Vagina (tissue), 2 donors: ENCODE data around the gene CCDC7. TPM values are rescaled to one million over a fixed set of nuclear protein-coding genes. Genes with fewer than 3 reads are reported as not detected.

Experiments
- DNase-seq, 2 donors: peaks; one replicate each; pipeline ENCODE4 v3.0.0-alpha.2; 2017; ENCODE audit errors: extremely low spot score in 2 of 2
- H3K27ac ChIP-seq: fragments of 200-600 bp; sonication (generic); one replicate; pipeline ENCODE4 v1.5.1; 2019
- H3K27me3 ChIP-seq: fragments of 200-600 bp; sonication (generic); one replicate; pipeline ENCODE4 v1.5.1; 2019
- H3K36me3 ChIP-seq, 2 donors: fragments of 200-600 bp; sonication (generic); one replicate each; pipeline ENCODE4 v1.5.1; 2017 to 2019
- H3K4me1 ChIP-seq: fragments of 200-600 bp; sonication (generic); one replicate; pipeline ENCODE4 v1.5.1; 2019
- H3K4me3 ChIP-seq, 2 donors: fragments of 200-600 bp; sonication (generic); 1 replicate in 1 of 2; 2 replicates in 1 of 2; pipeline ENCODE4 v1.5.1; 2016 to 2019
- H3K9me3 ChIP-seq: fragments of 200-600 bp; sonication (generic); one replicate; pipeline ENCODE4 v1.5.1; 2019
- POLR2A ChIP-seq, 2 donors: fragments of 450-650 bp; IDR thresholded peaks; one replicate each; pipeline ENCODE4 v1.6.1; 2017; ENCODE audit warnings: antibody characterized with exemption in 2 of 2, mild to moderate bottlenecking in 2 of 2, moderate library complexity in 2 of 2
- POLR2AphosphoS5 ChIP-seq, 2 donors: sonication (generic); formaldehyde crosslinking; IDR thresholded peaks; one replicate each; pipeline ENCODE4 v1.9.0; 2017; ENCODE audit warnings: antibody characterized with exemption in 2 of 2, mild to moderate bottlenecking in 2 of 2, low read depth in 1 of 2; ENCODE audit not compliant: insufficient read depth in 1 of 2
- intact Hi-C: fragments of 100-400 bp; cut with DNase I; formaldehyde crosslinking; loops from one replicate; pipeline ENCODE4 v1.15.1; 2023
- total RNA-seq: library from RNA; depleted of rRNA; stranded (reverse); fragments of >200 nt; gene quantifications from one replicate; pipeline ENCODE4 v1.2.3, GENCODE V29; 2016
- TF ChIP-seq, protein P1 (sequence below), 3 experiments: fragments of 450-650 bp in 2 of 3; fragments of 200-600 bp in 1 of 3; sonication (generic) in 1 of 3; IDR thresholded peaks; one replicate each; pipeline ENCODE4 v1.5.1; 2017 to 2019; ENCODE audit warnings: antibody characterized with exemption in 3 of 3, mild to moderate bottlenecking in 2 of 3, moderate library complexity in 2 of 3

The CCDC7 gene
- total RNA-seq, 1 donor from 2014 or later: 22.8 TPM

DNA sequence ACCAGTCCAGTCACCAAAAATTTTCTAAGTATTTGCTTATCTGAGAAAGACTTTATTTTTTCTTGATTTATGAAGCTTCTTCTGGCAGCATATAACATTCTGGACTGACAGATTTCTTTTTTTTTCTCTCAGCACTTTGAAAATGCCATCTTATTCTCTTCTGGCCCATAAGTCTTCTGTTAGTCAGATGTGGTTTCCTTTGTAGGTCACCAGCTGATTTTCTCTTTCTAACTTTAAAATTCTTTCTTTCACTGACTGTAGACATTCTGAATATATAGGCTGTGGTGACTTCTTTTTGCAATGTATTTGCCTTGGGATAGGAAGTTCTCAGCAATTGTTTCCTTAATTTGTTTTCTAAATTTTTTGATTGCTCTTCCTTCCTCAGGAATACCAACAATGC lies 172.5 kb downstream of the CCDC7 start:
- Histone ChIP-seq H3K27ac (no peak overlapping the region), H3K9me3 (no peaks in the 10 kb centered on the region), H3K27me3 (no peaks in the 10 kb centered on the region), H3K4me1 (no peaks in the 10 kb centered on the region), H3K4me3 (no peak overlapping the region), H3K36me3 (no peaks in the 10 kb centered on the region)
- TF ChIP-seq POLR2A (IDR thresholded peaks at IDR 0.05) (no peak), POLR2AphosphoS5 (IDR thresholded peaks at IDR 0.05; ENCODE audit: insufficient read depth in 1 of 2, low read depth in 1 of 2) (no peak)
- TF ChIP-seq, protein P1, sequence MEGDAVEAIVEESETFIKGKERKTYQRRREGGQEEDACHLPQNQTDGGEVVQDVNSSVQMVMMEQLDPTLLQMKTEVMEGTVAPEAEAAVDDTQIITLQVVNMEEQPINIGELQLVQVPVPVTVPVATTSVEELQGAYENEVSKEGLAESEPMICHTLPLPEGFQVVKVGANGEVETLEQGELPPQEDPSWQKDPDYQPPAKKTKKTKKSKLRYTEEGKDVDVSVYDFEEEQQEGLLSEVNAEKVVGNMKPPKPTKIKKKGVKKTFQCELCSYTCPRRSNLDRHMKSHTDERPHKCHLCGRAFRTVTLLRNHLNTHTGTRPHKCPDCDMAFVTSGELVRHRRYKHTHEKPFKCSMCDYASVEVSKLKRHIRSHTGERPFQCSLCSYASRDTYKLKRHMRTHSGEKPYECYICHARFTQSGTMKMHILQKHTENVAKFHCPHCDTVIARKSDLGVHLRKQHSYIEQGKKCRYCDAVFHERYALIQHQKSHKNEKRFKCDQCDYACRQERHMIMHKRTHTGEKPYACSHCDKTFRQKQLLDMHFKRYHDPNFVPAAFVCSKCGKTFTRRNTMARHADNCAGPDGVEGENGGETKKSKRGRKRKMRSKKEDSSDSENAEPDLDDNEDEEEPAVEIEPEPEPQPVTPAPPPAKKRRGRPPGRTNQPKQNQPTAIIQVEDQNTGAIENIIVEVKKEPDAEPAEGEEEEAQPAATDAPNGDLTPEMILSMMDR (IDR thresholded peaks at IDR 0.05): no peak
- DNase-seq: no peak
- intact Hi-C loops: no loop called here

- DNase-seq: no peak
- Histone ChIP-seq H3K36me3 (no peaks in the 10 kb centered on the region), H3K9me3 (no peaks in the 10 kb centered on the region), H3K4me1 (no peaks in the 10 kb centered on the region), H3K4me3 (no peak overlapping the region), H3K27ac (no peak overlapping the region), H3K27me3 (no peaks in the 10 kb centered on the region)
- intact Hi-C loops: no loop called here
- TF ChIP-seq, protein P1 (IDR thresholded peaks at IDR 0.05): no peak
- TF ChIP-seq POLR2A (IDR thresholded peaks at IDR 0.05): no peak
- no peak for TF ChIP-seq POLR2AphosphoS5 (IDR thresholded peaks at IDR 0.05; ENCODE audit: insufficient read depth in 1 of 2, low read depth in 1 of 2)
Observed at GRCh38 chr10:32621969-32622368, 176.0 kb downstream of the CCDC7 start.

- Histone ChIP-seq H3K27ac (no peak overlapping the region), H3K36me3 (no peaks in the 10 kb centered on the region), H3K4me1 (no peaks in the 10 kb centered on the region), H3K4me3 (no peak overlapping the region), H3K27me3 (no peaks in the 10 kb centered on the region), H3K9me3 (no peaks in the 10 kb centered on the region)
- DNase-seq: no peak
- intact Hi-C loops: no loop called here
- no peak for TF ChIP-seq POLR2A (IDR thresholded peaks at IDR 0.05)
Observed at GRCh38 chr10:32622409-32622808, 176.5 kb downstream of the CCDC7 start.

- no peak for DNase-seq
- intact Hi-C loops: no loop called here
- no peak overlapping the region for H3K27ac ChIP-seq
- no peaks in the 10 kb centered on the region for H3K9me3 ChIP-seq
- H3K36me3 ChIP-seq: no peaks in the 10 kb centered on the region
- no peak for TF ChIP-seq POLR2AphosphoS5 (IDR thresholded peaks at IDR 0.05; ENCODE audit: insufficient read depth in 1 of 2, low read depth in 1 of 2)
- no peak for TF ChIP-seq POLR2A (IDR thresholded peaks at IDR 0.05)
- TF ChIP-seq, protein P1 (IDR thresholded peaks at IDR 0.05): no peak
- H3K4me3 ChIP-seq: no peak overlapping the region
- no peaks in the 10 kb centered on the region for H3K27me3 ChIP-seq
- H3K4me1 ChIP-seq: no peaks in the 10 kb centered on the region
Observed at GRCh38 chr10:32627183-32627582, 181.2 kb downstream of the CCDC7 start.

DNA sequence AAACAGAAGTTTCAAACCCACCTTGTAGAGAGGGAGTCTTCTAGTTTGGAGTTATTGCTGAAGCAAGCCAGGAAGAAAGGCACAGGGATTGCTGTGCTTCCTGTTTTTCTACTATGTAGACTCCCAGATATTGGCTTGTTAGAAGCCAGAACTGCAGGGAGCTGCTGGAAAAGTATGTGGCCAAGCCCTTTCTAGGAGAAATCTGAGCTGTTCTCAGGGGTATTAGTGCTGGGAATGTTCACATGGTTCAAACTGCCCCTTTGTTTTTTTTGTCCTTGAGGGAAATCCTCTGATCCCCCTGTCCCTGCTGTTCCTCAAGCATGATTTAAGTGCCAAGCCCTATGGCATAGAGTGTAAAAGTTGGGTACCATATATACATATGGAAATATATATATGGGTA lies 184.0 kb downstream of the CCDC7 start:
- Histone ChIP-seq H3K27ac (no peak overlapping the region), H3K4me1 (no peaks in the 10 kb centered on the region), H3K36me3 (no peaks in the 10 kb centered on the region), H3K27me3 (no peaks in the 10 kb centered on the region), H3K4me3 (no peak overlapping the region), H3K9me3 (no peaks in the 10 kb centered on the region)
- intact Hi-C loops: no loop called here
- TF ChIP-seq POLR2A (IDR thresholded peaks at IDR 0.05) (no peak), POLR2AphosphoS5 (IDR thresholded peaks at IDR 0.05; ENCODE audit: insufficient read depth in 1 of 2, low read depth in 1 of 2) (no peak)
- TF ChIP-seq, protein P1 (IDR thresholded peaks at IDR 0.05): no peak
- no peak for DNase-seq

DNA sequence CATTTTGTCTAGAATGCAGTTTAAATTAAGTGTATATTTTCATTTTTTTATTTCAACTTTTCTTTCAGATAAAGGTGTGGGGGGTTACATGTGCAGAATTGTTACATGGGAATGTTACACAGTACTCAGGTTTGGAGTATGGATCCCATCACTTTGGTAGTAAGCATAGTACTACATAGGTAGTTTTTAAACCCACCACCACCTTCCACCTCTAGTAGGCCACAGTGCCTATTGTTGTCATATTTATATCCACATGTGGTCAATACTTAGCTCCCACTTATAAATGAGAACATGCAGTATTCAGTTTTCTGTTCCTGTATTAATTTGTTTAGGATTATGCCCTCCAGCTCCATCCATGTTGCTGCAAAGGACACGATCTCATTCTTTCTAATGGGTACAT lies 200.6 kb downstream of the CCDC7 start:
- intact Hi-C loops: no loop called here

More for the DNA sequence above, 200.6 kb downstream of the CCDC7 start:
- no peak for DNase-seq
- Histone ChIP-seq H3K4me3 (no peak overlapping the region), H3K27ac (no peak overlapping the region), H3K27me3 (no peaks in the 10 kb centered on the region), H3K36me3 (peaks cover 0 to 4% of the 10 kb centered on the region in 2 donors), H3K4me1 (no peaks in the 10 kb centered on the region), H3K9me3 (no peaks in the 10 kb centered on the region)
- TF ChIP-seq POLR2AphosphoS5 (IDR thresholded peaks at IDR 0.05; ENCODE audit: insufficient read depth in 1 of 2, low read depth in 1 of 2): no peak
- no peak for TF ChIP-seq POLR2A (IDR thresholded peaks at IDR 0.05)
- TF ChIP-seq, protein P1 (IDR thresholded peaks at IDR 0.05): no peak
